RWPE2 (cell line): ENCODE results near the gene SLC19A1.

Experiments used
- ATAC-seq: fragments of 200-7000 bp; cut with Tn5 transposase; 3 replicates; pipeline ENCODE4 v1.9.1; 2021; ENCODE audit warnings: low read depth
- DNase-seq: peaks from one replicate; pipeline ENCODE4 v3.0.0-alpha.2; 2020; ENCODE audit warnings: low spot score
- H3K27ac ChIP-seq: fragments of 450-650 bp; 2 replicates; pipeline ENCODE4 v1.5.1; 2017; ENCODE audit warnings: mild to moderate bottlenecking; ENCODE audit not compliant: poor library complexity, severe bottlenecking
- H3K27me3 ChIP-seq: fragments of 250-450 bp; sonication (Bioruptor Pico); 2 replicates; pipeline ENCODE4 v1.5.1; 2021; ENCODE audit warnings: mild to moderate bottlenecking, moderate library complexity; ENCODE audit not compliant: insufficient read depth, poor library complexity, severe bottlenecking
- H3K36me3 ChIP-seq: fragments of 250-450 bp; sonication (Bioruptor Pico); 2 replicates; pipeline ENCODE4 v1.5.1; 2020; ENCODE audit warnings: low read depth, mild to moderate bottlenecking, moderate library complexity
- H3K4me1 ChIP-seq: fragments of 250-450 bp; sonication (Bioruptor Pico); 2 replicates; pipeline ENCODE4 v1.5.1; 2021; ENCODE audit warnings: mild to moderate bottlenecking, moderate library complexity; ENCODE audit not compliant: insufficient read depth, poor library complexity, severe bottlenecking
- H3K4me3 ChIP-seq: fragments of 250-450 bp; sonication (Bioruptor Pico); 2 replicates; pipeline ENCODE4 v1.5.1; 2021; ENCODE audit warnings: mild to moderate bottlenecking, moderate library complexity; ENCODE audit not compliant: severe bottlenecking
- H3K9me3 ChIP-seq: fragments of 250-450 bp; sonication (Bioruptor Pico); 2 replicates; pipeline ENCODE4 v1.5.1; 2021; ENCODE audit warnings: mild to moderate bottlenecking, moderate library complexity; ENCODE audit not compliant: severe bottlenecking
- CTCF ChIP-seq: fragments of 450-650 bp; IDR thresholded peaks from one replicate; pipeline ENCODE4 v1.5.1; 2017; ENCODE audit warnings: mild to moderate bottlenecking, moderate library complexity; ENCODE audit not compliant: poor library complexity, severe bottlenecking

SLC19A1 gene

GRCh38 chr21:45478816-45479669 is 63.2 kb downstream of the SLC19A1 start:
- DNase-seq, result no peak
- no peak for ATAC-seq
- no peak overlapping the region for H3K4me3 ChIP-seq
- no peaks in the 10 kb centered on the region for H3K27me3 ChIP-seq
- TF ChIP-seq CTCF, result no peak
- no peaks in the 10 kb centered on the region for H3K4me1 ChIP-seq
- no peaks in the 10 kb centered on the region for H3K9me3 ChIP-seq
- no peaks in the 10 kb centered on the region for H3K36me3 ChIP-seq
- H3K27ac ChIP-seq, result no peak overlapping the region

DNA sequence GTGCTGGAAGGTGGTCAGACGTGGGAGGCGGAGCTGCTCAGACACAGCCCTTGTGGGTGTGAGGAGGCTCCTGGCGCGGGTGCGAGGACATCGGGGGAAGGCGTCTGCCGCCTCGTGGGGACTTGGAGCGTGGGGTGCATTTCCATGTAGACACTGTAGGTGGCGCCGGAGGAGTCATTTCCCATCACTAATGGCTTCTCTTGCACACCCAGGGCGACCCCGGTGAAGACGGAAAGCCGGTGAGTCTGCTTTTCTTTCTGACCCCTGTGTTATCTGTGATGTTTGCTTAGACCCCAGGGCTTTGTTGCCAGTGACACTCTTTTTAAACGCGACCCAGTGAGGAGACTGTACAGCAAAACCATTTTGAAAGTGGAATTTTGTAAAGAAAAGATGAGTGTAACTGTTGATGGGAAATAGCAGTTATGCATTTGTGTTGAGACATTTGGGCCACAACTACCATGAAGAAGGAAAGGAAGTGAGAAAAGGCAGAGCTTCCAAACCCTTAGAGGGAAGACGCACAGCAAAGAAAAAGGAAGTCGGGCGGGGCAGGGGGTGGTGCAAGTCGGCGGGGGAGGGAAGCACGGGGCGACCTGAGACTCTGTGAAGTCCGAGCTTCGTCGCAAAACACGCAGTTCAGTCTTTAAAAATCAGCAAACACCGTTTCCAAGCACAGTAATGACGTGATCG is 64.0 kb downstream of the SLC19A1 start:
- no peak overlapping the region for H3K27ac ChIP-seq
- DNase-seq (no peak), ATAC-seq (0 out of 3 replicates have a peak, but pooled peaks have one; percentile 22)
- no peaks in the 10 kb centered on the region for H3K9me3 ChIP-seq
- TF ChIP-seq CTCF, result peak; percentile 53
- no peaks in the 10 kb centered on the region for H3K27me3 ChIP-seq
- no peak overlapping the region for H3K4me3 ChIP-seq
- H3K36me3 ChIP-seq, result no peaks in the 10 kb centered on the region
- H3K4me1 ChIP-seq, result no peaks in the 10 kb centered on the region

GRCh38 chr21:45477176-45478114 is 64.8 kb downstream of the SLC19A1 start:
- no peak overlapping the region for H3K27ac ChIP-seq
- H3K9me3 ChIP-seq, result no peaks in the 10 kb centered on the region
- ATAC-seq (no peak), DNase-seq (no peak)
- no peaks in the 10 kb centered on the region for H3K36me3 ChIP-seq
- TF ChIP-seq CTCF, result no peak
- H3K4me1 ChIP-seq, result no peaks in the 10 kb centered on the region
- no peak overlapping the region for H3K4me3 ChIP-seq
- H3K27me3 ChIP-seq, result no peaks in the 10 kb centered on the region

DNA sequence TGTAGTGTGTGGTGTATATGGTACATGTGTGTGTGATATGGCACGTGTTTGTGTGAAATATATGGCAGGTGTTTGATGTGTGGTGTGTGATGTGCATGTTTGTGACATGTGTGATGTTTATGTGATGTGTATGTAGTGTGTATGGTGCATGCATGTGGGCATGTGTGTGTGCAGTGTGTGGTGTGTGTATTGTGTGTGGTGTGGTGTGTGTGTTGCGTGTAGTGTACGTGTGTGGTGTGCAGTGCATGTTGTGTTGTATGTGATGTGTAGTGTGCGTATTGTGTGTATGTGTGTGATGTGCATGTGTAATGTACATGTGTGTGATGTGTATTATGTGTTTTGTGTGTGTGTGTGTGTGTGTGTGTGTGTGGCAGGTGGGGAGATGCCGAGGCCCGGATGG is 65.7 kb downstream of the SLC19A1 start:
- TF ChIP-seq CTCF, result no peak
- H3K4me3 ChIP-seq, result no peak overlapping the region
- ATAC-seq, result no peak
- peaks cover 3% of the 10 kb centered on the region for H3K4me1 ChIP-seq
- no peaks in the 10 kb centered on the region for H3K36me3 ChIP-seq
- H3K9me3 ChIP-seq, result no peaks in the 10 kb centered on the region
- H3K27ac ChIP-seq, result no peak overlapping the region
- no peaks in the 10 kb centered on the region for H3K27me3 ChIP-seq
- DNase-seq, result no peak
